ENCODE results near the gene OLA1.

Gene OLA1

DNA sequence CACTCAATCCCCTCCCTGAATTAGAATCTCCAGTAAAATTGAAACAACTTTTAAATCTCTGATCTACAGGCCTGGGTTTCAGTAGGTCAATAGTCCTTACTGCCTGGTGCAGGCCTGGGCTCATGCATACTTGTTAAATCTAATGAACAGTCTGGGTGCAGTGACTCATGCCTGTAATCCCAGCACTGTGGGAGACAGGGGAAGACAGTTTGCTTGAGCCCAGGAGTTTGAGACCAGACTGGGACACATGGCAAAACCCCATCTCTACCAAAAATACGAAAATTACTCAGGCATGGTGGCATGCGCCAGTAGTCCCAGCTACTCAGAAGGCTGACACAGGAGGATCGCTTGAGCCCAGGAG, 188.5 kb downstream of the OLA1 start:
- no peak for DNase-seq (ENCODE audit: extremely low read depth, low read depth)
- H3K4me3 ChIP-seq (replicated peaks; ENCODE audit: low read depth, low read length), result no peak overlapping the region
- no peak for TF ChIP-seq CTCF (IDR thresholded peaks at IDR 0.05; ENCODE audit: low read depth, low read length, missing control alignments)

GRCh38 chr2:174059178-174059883, 189.0 kb downstream of the OLA1 start:
- peak; percentile 73 for DNase-seq (ENCODE audit: extremely low read depth, low read depth)
- no peak for TF ChIP-seq CTCF (IDR thresholded peaks at IDR 0.05; ENCODE audit: low read depth, low read length, missing control alignments)
- H3K4me3 ChIP-seq (replicated peaks; ENCODE audit: low read depth, low read length), result no peak overlapping the region

DNA sequence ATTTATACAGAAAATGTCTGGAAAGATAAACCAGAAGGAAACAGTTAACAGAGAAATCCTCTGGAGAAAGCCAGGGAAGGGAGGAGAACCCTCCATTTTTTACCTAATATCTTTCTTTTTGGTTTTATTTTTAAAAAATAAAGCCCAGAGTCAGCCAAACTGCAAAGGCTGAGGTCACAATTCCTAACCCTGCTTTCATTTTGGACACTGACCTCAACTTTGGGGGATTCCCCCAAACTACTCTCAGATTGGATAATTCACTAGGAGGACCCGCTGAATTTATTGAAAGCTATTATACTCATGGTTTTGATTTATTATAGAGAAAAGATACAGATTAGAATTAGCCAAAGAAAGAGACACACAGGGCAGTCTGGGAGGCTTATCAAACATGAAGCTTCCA, 189.9 kb downstream of the OLA1 start:
- TF ChIP-seq CTCF (IDR thresholded peaks at IDR 0.05; ENCODE audit: low read depth, low read length, missing control alignments), result no peak
- DNase-seq (ENCODE audit: extremely low read depth, low read depth), result no peak
- no peak overlapping the region for H3K4me3 ChIP-seq (replicated peaks; ENCODE audit: low read depth, low read length)

- no peak overlapping the region for H3K4me3 ChIP-seq (replicated peaks; ENCODE audit: low read depth, low read length)
- DNase-seq (ENCODE audit: extremely low read depth, low read depth), result no peak
- TF ChIP-seq CTCF (IDR thresholded peaks at IDR 0.05; ENCODE audit: low read depth, low read length, missing control alignments), result no peak
Measured at GRCh38 chr2:174058026-174058425, 190.3 kb downstream of the OLA1 start.

GRCh38 chr2:174054926-174055325, 193.4 kb downstream of the OLA1 start:
- DNase-seq (ENCODE audit: extremely low read depth, low read depth), result no peak
- no peak for TF ChIP-seq CTCF (IDR thresholded peaks at IDR 0.05; ENCODE audit: low read depth, low read length, missing control alignments)
- H3K4me3 ChIP-seq (replicated peaks; ENCODE audit: low read depth, low read length), result no peak overlapping the region

DNA sequence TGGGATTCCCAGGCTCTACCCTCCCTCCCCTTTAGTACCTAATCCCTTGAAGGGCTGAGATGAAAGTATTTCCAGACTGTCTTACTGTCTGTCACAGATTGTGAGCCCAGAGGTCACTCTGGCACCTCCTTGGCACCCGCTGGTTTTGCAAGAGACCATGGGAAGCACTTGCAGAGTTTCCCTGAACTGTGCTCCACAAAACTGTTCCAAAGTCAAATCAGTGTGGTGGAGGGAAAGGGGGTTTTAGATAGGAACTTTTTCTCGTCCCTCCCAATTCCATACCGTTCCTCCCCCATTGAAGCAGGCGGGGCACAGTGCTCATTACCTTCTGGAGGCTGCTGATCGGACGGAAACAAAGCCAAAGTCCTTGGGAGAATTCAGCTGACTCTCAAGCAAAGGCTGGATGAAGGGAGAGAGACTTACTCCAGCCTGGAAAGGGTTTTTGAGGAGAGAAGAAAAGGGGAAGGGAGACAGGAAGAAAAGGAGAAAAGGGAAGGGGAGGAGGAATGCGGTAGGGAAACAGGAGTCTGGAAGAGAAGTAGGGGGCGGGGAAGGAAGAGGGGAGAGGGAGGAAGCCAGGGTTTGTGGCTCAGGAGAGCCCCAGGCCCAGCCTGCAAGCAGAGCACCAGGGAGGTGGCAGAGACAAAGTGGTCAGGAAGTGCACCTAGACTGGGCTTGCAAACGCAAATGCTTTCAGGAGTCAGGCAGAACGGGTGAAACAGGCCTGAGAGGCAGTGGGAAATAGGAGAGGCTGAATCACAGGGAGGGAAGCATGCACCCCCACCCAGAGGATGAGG, 194.8 kb downstream of the OLA1 start:
- no peak overlapping the region for H3K4me3 ChIP-seq (replicated peaks; ENCODE audit: low read depth, low read length)
- TF ChIP-seq CTCF (IDR thresholded peaks at IDR 0.05; ENCODE audit: low read depth, low read length, missing control alignments), result no peak
- no peak for DNase-seq (ENCODE audit: extremely low read depth, low read depth)
